Measurements from ENCODE around the gene DUS1L.

Gene DUS1L

GRCh38 chr17:82065638-82066303 is at the start of gene DUS1L:
TSS of gene DUS1L (minus strand) at chr17:82065804. CDS start at chr17:82065059, 745 bp downstream.
- Mint-ChIP-seq H3K4me1 (peaks cover 7% of the 10 kb centered on the region), H3K4me3 (peak within 1 kb of the TSS; percentile 77), H3K27ac (ENCODE audit: low read depth) (peak within 1 kb of the TSS; percentile 92), H3K36me3 (ENCODE audit: insufficient read depth) (peaks cover 10% of the 10 kb centered on the region), H3K27me3 (no peaks in the 10 kb centered on the region), H3K9me3 (no peaks in the 10 kb centered on the region)
- peak; percentile 54 to 63 for DNase-seq (ENCODE audit: low spot score in 2 of 2)
- peak; percentile 85 for ATAC-seq (replicated peaks; ENCODE audit: extremely low read depth, poor library complexity, severe bottlenecking)

GRCh38 chr17:82114872-82115271 is 49.3 kb upstream of the DUS1L start:
- DNase-seq (ENCODE audit: low spot score in 2 of 2) (no peak), ATAC-seq (replicated peaks; ENCODE audit: extremely low read depth, poor library complexity, severe bottlenecking) (no peak)
- Mint-ChIP-seq H3K4me3 (no peak overlapping the region), H3K4me1 (no peaks in the 10 kb centered on the region), H3K27ac (ENCODE audit: low read depth) (no peak overlapping the region), H3K36me3 (ENCODE audit: insufficient read depth) (no peaks in the 10 kb centered on the region), H3K27me3 (no peaks in the 10 kb centered on the region), H3K9me3 (no peaks in the 10 kb centered on the region)

GRCh38 chr17:82114447-82114846 is 48.8 kb upstream of the DUS1L start:
- no peaks in the 10 kb centered on the region for H3K9me3 Mint-ChIP-seq
- no peaks in the 10 kb centered on the region for H3K36me3 Mint-ChIP-seq (ENCODE audit: insufficient read depth)

GRCh38 chr17:82113941-82114340 is 48.3 kb upstream of the DUS1L start:
- Mint-ChIP-seq H3K4me1 (no peaks in the 10 kb centered on the region), H3K27ac (ENCODE audit: low read depth) (no peak overlapping the region), H3K27me3 (no peaks in the 10 kb centered on the region), H3K36me3 (ENCODE audit: insufficient read depth) (peaks cover under 1% of the 10 kb centered on the region), H3K4me3 (no peak overlapping the region), H3K9me3 (no peaks in the 10 kb centered on the region)
- ATAC-seq (replicated peaks; ENCODE audit: extremely low read depth, poor library complexity, severe bottlenecking) = no peak
- DNase-seq (ENCODE audit: low spot score in 2 of 2) = no peak

More at GRCh38 chr17:82114447-82114846, 48.8 kb upstream of the DUS1L start:
- H3K4me3 Mint-ChIP-seq = no peak overlapping the region
- no peak overlapping the region for H3K27ac Mint-ChIP-seq (ENCODE audit: low read depth)
- no peak for ATAC-seq (replicated peaks; ENCODE audit: extremely low read depth, poor library complexity, severe bottlenecking)
- H3K4me1 Mint-ChIP-seq = no peaks in the 10 kb centered on the region
- no peak for DNase-seq (ENCODE audit: low spot score in 2 of 2)
- H3K27me3 Mint-ChIP-seq = no peaks in the 10 kb centered on the region

GRCh38 chr17:82113422-82113821 is 47.8 kb upstream of the DUS1L start:
- peaks cover 1% of the 10 kb centered on the region for H3K36me3 Mint-ChIP-seq (ENCODE audit: insufficient read depth)
- no peak overlapping the region for H3K27ac Mint-ChIP-seq (ENCODE audit: low read depth)
- ATAC-seq (replicated peaks; ENCODE audit: extremely low read depth, poor library complexity, severe bottlenecking) = no peak
- H3K27me3 Mint-ChIP-seq = no peaks in the 10 kb centered on the region
- H3K9me3 Mint-ChIP-seq = no peaks in the 10 kb centered on the region
- no peak overlapping the region for H3K4me3 Mint-ChIP-seq
- H3K4me1 Mint-ChIP-seq = no peaks in the 10 kb centered on the region
- no peak for DNase-seq (ENCODE audit: low spot score in 2 of 2)

GRCh38 chr17:82112914-82113311 is 47.3 kb upstream of the DUS1L start:
- Mint-ChIP-seq H3K36me3 (ENCODE audit: insufficient read depth) (peaks cover 1% of the 10 kb centered on the region), H3K9me3 (no peaks in the 10 kb centered on the region)

GRCh38 chr17:82112181-82112913 is 46.7 kb upstream of the DUS1L start:
- Mint-ChIP-seq H3K36me3 (ENCODE audit: insufficient read depth) (peaks cover 1% of the 10 kb centered on the region), H3K4me3 (no peak overlapping the region)
- no peak for DNase-seq (ENCODE audit: low spot score in 2 of 2)

More at GRCh38 chr17:82112914-82113311, 47.3 kb upstream of the DUS1L start:
- Mint-ChIP-seq H3K4me3 (no peak overlapping the region), H3K4me1 (no peaks in the 10 kb centered on the region), H3K27me3 (no peaks in the 10 kb centered on the region), H3K27ac (ENCODE audit: low read depth) (no peak overlapping the region)
- DNase-seq (ENCODE audit: low spot score in 2 of 2) (no peak), ATAC-seq (replicated peaks; ENCODE audit: extremely low read depth, poor library complexity, severe bottlenecking) (no peak)

GRCh38 chr17:82110298-82110697 is 44.7 kb upstream of the DUS1L start:
- ATAC-seq (replicated peaks; ENCODE audit: extremely low read depth, poor library complexity, severe bottlenecking) (no peak), DNase-seq (ENCODE audit: low spot score in 2 of 2) (no peak)
- H3K36me3 Mint-ChIP-seq (ENCODE audit: insufficient read depth) = peaks cover 4% of the 10 kb centered on the region
- H3K4me1 Mint-ChIP-seq = peaks cover 15% of the 10 kb centered on the region
- no peaks in the 10 kb centered on the region for H3K9me3 Mint-ChIP-seq
- H3K4me3 Mint-ChIP-seq = no peak overlapping the region
- H3K27me3 Mint-ChIP-seq = no peaks in the 10 kb centered on the region
- H3K27ac Mint-ChIP-seq (ENCODE audit: low read depth) = no peak overlapping the region

More at GRCh38 chr17:82112181-82112913, 46.7 kb upstream of the DUS1L start:
- no peak for ATAC-seq (replicated peaks; ENCODE audit: extremely low read depth, poor library complexity, severe bottlenecking)
- H3K27ac Mint-ChIP-seq (ENCODE audit: low read depth) = no peak overlapping the region
- no peaks in the 10 kb centered on the region for H3K4me1 Mint-ChIP-seq
- H3K27me3 Mint-ChIP-seq = no peaks in the 10 kb centered on the region
- H3K9me3 Mint-ChIP-seq = no peaks in the 10 kb centered on the region

- Mint-ChIP-seq H3K36me3 (ENCODE audit: insufficient read depth) (peaks cover 4% of the 10 kb centered on the region), H3K27me3 (no peaks in the 10 kb centered on the region), H3K9me3 (no peaks in the 10 kb centered on the region), H3K27ac (ENCODE audit: low read depth) (no peak overlapping the region), H3K4me1 (peaks cover 18% of the 10 kb centered on the region), H3K4me3 (no peak overlapping the region)
- DNase-seq (ENCODE audit: low spot score in 2 of 2) = no peak
- no peak for ATAC-seq (replicated peaks; ENCODE audit: extremely low read depth, poor library complexity, severe bottlenecking)
These were observed 43.4 kb upstream of the DUS1L start for GRCh38 chr17:82108961-82109475.

GRCh38 chr17:82108496-82108945 is 42.9 kb upstream of the DUS1L start:
- H3K4me3 Mint-ChIP-seq = no peak overlapping the region
- no peaks in the 10 kb centered on the region for H3K9me3 Mint-ChIP-seq
- H3K4me1 Mint-ChIP-seq = peaks cover 18% of the 10 kb centered on the region
- H3K27me3 Mint-ChIP-seq = no peaks in the 10 kb centered on the region
- H3K27ac Mint-ChIP-seq (ENCODE audit: low read depth) = no peak overlapping the region
- ATAC-seq (replicated peaks; ENCODE audit: extremely low read depth, poor library complexity, severe bottlenecking) = no peak
- no peak for DNase-seq (ENCODE audit: low spot score in 2 of 2)
- H3K36me3 Mint-ChIP-seq (ENCODE audit: insufficient read depth) = peaks cover 4% of the 10 kb centered on the region

GRCh38 chr17:82108038-82108437 is 42.4 kb upstream of the DUS1L start:
- ATAC-seq (replicated peaks; ENCODE audit: extremely low read depth, poor library complexity, severe bottlenecking) (no peak), DNase-seq (ENCODE audit: low spot score in 2 of 2) (no peak)
- Mint-ChIP-seq H3K36me3 (ENCODE audit: insufficient read depth) (peaks cover 4% of the 10 kb centered on the region), H3K27me3 (no peaks in the 10 kb centered on the region), H3K4me1 (peaks cover 18% of the 10 kb centered on the region), H3K9me3 (no peaks in the 10 kb centered on the region), H3K27ac (ENCODE audit: low read depth) (no peak overlapping the region), H3K4me3 (no peak overlapping the region)

- Mint-ChIP-seq H3K27ac (ENCODE audit: low read depth) (peak overlapping the region; percentile 96), H3K4me3 (peak overlapping the region; percentile 90), H3K27me3 (no peaks in the 10 kb centered on the region), H3K4me1 (peaks cover 18% of the 10 kb centered on the region), H3K36me3 (ENCODE audit: insufficient read depth) (peaks cover 4% of the 10 kb centered on the region), H3K9me3 (no peaks in the 10 kb centered on the region)
- no peak for DNase-seq (ENCODE audit: low spot score in 2 of 2)
- ATAC-seq (replicated peaks; ENCODE audit: extremely low read depth, poor library complexity, severe bottlenecking) = no peak
These were observed 41.8 kb upstream of the DUS1L start for GRCh38 chr17:82107341-82107860.

Data from central memory CD8-positive, alpha-beta T cell (primary cell).